A549 (cell line): ENCODE results near the gene SLC20A1.

Experiments
- CEBPB ChIP-seq, 2 experiments: fragments of >200 bp in 1 of 2; sonication (Bioruptor Twin) in 1 of 2; formaldehyde crosslinking in 1 of 2; IDR thresholded peaks; 2 replicates each; pipeline ENCODE4 v1.6.1; 2012 to 2016
- CTCF ChIP-seq: fragments of >200 bp; sonication (Bioruptor Twin); formaldehyde crosslinking; IDR thresholded peaks from 3 replicates; pipeline ENCODE4 v1.5.1; 2016
- EP300 ChIP-seq, 2 experiments: fragments of >200 bp; sonication (Bioruptor Twin); formaldehyde crosslinking; IDR thresholded peaks; 2 replicates in 1 of 2; 3 replicates in 1 of 2; pipeline ENCODE4 v1.6.1; 2016 to 2017
- ESRRA ChIP-seq: fragments of 150-350 bp; IDR thresholded peaks from 2 replicates; pipeline ENCODE4 v1.6.1; 2014; ENCODE audit warnings: mild to moderate bottlenecking, low read length, borderline replicate concordance
- JUN ChIP-seq, 2 experiments: fragments of >200 bp; sonication (Bioruptor Twin); formaldehyde crosslinking; IDR thresholded peaks; 2 replicates in 1 of 2; 3 replicates in 1 of 2; pipeline ENCODE4 v1.6.1; 2016 to 2017
- KDM1A ChIP-seq: fragments of 200-600 bp; sonication (generic); IDR thresholded peaks from 2 replicates; pipeline ENCODE4 v1.6.1; 2016; ENCODE audit warnings: low read depth, mild to moderate bottlenecking
- POLR2A ChIP-seq: IDR thresholded peaks from 2 replicates; pipeline ENCODE4 v1.6.1; 2012; ENCODE audit warnings: mild to moderate bottlenecking, low read length
- POLR2AphosphoS2 ChIP-seq: conservative IDR thresholded peaks from 2 replicates; pipeline ENCODE4 v1.6.1; 2012; ENCODE audit warnings: low read length, improper control_type of control experiment, inconsistent platforms
- RAD21 ChIP-seq, 2 experiments: fragments of >200 bp in 1 of 2; sonication (Bioruptor Twin) in 1 of 2; formaldehyde crosslinking in 1 of 2; IDR thresholded peaks in 1 of 2; conservative IDR thresholded peaks in 1 of 2; 2 replicates in 1 of 2; 3 replicates in 1 of 2; pipeline ENCODE4 v1.6.1; 2012 to 2018; ENCODE audit warnings: inconsistent platforms in 1 of 2
- RCOR1 ChIP-seq: fragments of 150-350 bp; IDR thresholded peaks from 2 replicates; pipeline ENCODE4 v1.6.1; 2014; ENCODE audit warnings: antibody characterized with exemption, low read length, low read depth
- REST ChIP-seq: fragments of 200-600 bp; sonication (generic); IDR thresholded peaks from 2 replicates; pipeline ENCODE4 v1.6.1; 2016; ENCODE audit warnings: antibody characterized with exemption, mild to moderate bottlenecking, moderate library complexity
- RNF2 ChIP-seq: fragments of 200-600 bp; sonication (generic); IDR thresholded peaks from 2 replicates; pipeline ENCODE4 v1.6.1; 2016; ENCODE audit warnings: low read depth, mild to moderate bottlenecking, antibody characterized with exemption, moderate library complexity, borderline replicate concordance
- TFCP2L1 ChIP-seq: fragments of 250-450 bp; sonication (Bioruptor Pico); IDR thresholded peaks from 2 replicates; pipeline ENCODE4 v1.5.0; 2021; ENCODE audit warnings: mild to moderate bottlenecking
- TF ChIP-seq, protein P1 (sequence below): fragments of 250-450 bp; sonication (Bioruptor Pico); IDR thresholded peaks from 2 replicates; pipeline ENCODE4 v1.5.0; 2020; ENCODE audit warnings: low read depth, mild to moderate bottlenecking, moderate library complexity

DNA sequence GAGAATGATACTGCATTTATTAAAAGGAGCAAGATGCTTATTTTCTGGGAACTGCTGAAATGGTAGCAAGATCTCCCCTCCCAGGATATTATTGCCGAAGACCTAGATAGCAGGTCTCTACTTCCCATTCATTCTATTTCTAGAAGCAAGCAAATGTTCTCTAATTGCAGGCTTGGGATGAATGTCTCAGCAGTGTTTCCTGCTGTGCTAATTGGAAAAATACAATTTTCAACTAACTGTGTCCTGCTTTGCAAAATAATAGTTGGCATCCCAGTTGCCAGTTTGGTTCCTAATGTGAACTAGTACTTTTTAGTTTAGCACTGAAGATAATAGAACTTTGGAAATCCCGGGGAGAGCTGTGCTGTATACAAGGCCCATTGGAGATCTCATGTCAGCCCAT lies 26.1 kb downstream of the SLC20A1 start:
- TF ChIP-seq CTCF (no peak), REST (no peak), EP300 (IDR thresholded peaks at IDR 0.05) (no peak), POLR2A (no peak), RAD21 (conservative IDR thresholded peaks at IDR 0.05 in 1 of 2, IDR thresholded peaks at IDR 0.05 in 1 of 2) (no peak), TFCP2L1 (CRISPR knock-in tag) (no peak), POLR2AphosphoS2 (no peak), JUN (IDR thresholded peaks at IDR 0.05) (no peak), ESRRA (no peak), CEBPB (IDR thresholded peaks at IDR 0.05) (no peak), KDM1A (no peak), RCOR1 (no peak), RNF2 (no peak)
- TF ChIP-seq, protein P1, sequence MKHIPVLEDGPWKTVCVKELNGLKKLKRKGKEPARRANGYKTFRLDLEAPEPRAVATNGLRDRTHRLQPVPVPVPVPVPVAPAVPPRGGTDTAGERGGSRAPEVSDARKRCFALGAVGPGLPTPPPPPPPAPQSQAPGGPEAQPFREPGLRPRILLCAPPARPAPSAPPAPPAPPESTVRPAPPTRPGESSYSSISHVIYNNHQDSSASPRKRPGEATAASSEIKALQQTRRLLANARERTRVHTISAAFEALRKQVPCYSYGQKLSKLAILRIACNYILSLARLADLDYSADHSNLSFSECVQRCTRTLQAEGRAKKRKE (CRISPR knock-in tag): no peak
